ENCODE results near the gene CD3G.
"Not testable (repeated sequence)": the region's sequence is repeated elsewhere in the genome, so short reads cannot be mapped to it uniquely, and the experiment has no call there.

CD3G gene

DNA sequence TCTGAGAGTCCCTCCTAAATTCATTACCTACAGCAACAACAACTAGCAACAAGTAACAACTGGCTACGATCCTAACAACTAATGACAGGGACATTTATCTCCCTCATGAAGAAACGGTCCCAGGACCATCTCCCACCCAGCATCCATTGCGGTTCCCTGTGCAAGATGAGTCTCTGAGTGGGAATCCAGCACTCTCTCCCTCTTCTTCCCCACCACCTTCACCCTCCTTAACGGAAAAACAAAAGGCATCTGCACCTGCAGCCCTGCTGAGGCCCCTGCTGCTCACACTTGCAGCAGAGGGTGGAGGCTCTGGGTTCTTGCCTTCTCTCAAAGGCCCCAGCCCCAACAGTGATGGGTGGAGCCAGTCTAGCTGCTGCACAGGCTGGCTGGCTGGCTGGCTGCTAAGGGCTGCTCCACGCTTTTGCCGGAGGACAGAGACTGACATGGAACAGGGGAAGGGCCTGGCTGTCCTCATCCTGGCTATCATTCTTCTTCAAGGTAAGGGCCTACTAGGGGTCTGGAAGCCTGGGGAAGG lies at the start of gene CD3G:
TSS of gene CD3G (plus strand) at position 364 of the 535 bp plus-strand sequence. CDS start at position 444, 80 bp downstream.
- DNase-seq (ENCODE audit: low read depth in 2 of 2) = peak in 1 of 2 experiments; percentile 61

DNA sequence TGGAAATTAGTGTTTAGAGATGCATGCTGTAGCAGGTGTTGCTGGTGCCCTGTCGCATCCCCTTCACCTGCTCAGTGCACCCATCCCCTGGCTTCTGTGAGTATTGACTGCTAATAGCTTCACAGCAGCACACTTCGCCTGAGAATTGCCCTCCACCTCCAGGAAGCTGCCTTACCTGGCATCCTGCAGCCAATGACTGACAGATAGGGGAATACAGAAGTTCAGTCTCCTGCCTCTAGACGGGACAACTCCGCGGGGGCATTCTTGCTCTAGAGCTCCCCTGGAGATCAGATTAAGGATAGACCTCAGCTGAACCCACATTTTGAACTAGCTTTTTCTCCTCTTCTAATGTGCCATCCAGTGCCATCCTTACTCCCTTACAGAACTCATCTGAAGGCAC lies 48.9 kb upstream of the CD3G start:
- no peak for DNase-seq (ENCODE audit: low read depth in 2 of 2)

DNA sequence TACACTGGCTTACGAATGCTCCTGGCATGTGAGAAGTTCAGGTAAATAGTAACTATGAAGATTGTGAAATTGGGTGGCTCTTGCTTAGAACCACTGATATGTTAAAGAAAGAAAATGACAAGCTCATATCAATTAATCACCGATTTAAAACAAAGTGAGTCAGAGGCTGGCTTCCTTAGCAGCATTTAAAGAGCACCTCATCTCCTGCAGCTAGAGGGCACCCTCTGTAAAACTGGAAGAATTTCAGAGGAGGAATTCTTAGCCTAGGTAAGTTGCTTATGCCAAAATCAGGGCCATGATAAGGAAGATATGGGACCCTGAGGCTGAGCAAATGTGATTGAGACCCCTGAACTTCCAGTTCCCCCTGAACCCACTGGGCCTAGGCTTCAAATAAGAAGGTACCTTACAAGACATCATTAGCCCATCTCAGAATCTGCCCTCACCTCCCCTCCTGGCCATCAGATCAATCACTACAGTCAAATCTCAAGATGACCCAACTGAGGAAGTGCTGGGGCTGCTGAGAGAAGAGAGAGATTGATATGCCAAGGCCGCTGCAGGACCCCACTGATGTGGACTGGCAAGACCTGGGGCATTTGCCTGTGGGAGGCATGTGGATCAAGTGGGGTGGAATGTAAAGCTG lies 48.2 kb upstream of the CD3G start:
- no peak for DNase-seq (ENCODE audit: low read depth in 2 of 2)

DNA sequence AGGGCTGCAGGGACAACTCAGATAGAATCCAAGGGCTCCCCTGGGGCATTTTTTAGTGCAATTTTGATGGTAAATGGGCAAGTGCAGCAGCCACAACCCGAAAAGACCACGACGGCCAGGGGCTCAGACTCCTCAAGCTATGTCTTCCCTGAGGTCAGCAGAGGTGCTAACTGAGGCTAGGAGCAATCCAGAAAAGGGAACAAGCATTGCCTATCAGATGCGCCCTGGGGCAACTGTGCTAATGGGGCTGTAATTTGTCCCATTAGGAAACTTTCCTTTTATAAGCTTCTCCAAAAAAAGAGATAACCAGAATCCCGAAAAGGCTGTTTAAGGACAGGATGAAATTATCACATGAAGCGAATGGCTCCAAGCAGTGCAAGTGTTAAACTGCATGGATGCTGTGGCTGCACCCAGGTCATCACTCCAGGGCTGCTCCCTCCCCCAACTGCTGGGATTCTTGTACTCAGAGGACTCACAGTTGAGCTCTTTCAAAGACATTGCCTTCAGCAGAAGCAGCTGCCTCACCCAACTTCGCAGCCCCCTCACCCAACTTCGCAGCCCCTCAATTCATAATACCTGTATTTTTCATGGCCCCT lies 42.4 kb upstream of the CD3G start:
- no peak for DNase-seq (ENCODE audit: low read depth in 2 of 2)

DNA sequence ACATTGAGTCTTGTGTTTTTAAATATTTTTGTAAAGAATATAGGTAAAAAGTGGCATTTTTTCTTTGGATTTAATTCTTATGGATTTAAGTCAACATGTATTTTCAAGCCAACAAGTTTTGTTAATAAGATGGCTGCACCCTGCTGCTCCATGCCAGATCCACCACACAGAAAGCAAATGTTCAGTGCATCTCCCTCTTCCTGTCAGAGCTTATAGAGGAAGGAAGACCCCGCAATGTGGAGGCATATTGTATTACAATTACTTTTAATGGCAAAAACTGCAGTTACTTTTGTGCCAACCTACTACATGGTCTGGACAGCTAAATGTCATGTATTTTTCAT lies 39.9 kb upstream of the CD3G start:
- no peak for DNase-seq (ENCODE audit: low read depth in 2 of 2)

DNA sequence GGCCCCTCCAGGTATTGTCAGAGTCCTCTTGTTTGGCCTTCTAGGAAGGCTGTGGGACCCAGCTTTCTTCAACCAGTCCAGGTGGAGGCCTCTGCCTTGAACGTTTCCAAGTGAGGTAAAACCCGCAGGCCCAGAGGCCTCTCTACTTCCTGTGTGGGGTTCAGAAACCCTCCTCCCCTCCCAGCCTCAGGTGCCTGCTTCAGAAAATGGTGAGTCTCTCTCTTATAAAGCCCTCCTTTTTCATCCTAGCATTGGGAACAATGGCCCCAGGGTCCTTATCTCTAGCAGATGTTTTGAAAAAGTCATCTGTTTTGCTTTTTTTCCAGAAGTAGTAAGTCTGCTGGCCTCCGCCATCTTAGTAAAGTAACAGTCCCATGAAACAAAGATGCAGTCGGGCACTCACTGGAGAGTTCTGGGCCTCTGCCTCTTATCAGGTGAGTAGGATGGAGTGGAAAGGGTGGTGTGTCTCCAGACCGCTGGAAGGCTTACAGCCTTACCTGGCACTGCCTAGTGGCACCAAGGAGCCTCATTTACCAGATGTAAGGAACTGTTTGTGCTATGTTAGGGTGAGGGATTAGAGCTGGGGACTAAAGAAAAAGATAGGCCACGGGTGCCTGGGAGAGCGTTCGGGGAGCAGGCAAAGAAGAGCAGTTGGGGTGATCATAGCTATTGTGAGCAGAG lies 39.4 kb upstream of the CD3G start, which contains the start of gene CD3E:
TSS of gene CD3E (plus strand) at position 163 of the 681 bp plus-strand sequence. CDS start at position 386, 223 bp downstream.
- DNase-seq (ENCODE audit: low read depth in 2 of 2) = peak; percentile 55 to 59

DNA sequence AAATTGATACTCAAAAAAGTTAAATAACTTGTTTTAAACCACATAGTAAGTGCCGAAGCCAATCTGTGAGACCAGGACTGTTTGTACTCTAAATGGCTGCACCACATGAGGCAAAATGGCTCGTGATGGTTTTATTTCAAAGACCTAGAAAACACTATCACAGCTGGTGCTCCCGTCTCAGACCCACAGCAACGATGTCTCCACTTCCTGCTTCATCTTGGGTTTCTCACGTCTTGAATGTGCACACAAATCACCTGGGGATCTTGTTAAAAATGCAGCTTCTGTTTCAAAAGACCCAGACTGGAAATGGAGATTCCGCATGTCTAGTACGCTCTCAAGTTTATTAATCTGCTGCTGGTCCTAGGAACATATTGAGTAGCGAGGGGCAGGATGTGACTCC lies 38.4 kb upstream of the CD3G start:
- no peak for DNase-seq (ENCODE audit: low read depth in 2 of 2)

DNA sequence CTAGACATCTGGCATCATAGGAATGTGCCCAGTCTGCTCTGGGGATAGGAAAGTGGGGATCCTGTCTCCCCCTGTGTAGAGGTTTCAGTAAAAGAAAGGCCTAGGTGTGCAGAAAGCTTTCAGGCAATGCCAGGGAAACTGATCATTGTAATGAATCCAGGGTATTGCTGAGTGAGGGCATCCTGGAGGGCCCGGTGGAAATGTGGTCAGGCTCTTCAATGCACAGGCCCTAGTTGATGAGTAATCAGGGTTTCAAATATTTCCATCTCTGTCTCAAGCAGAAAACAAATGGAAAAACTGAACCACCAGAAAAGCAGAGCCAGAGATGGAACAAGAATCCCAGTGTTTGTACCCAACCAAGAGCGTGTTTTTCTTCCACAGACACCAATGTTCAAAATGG lies 37.6 kb upstream of the CD3G start:
- peak in 1 of 2 experiments; percentile 47 for DNase-seq (ENCODE audit: low read depth in 2 of 2)

DNA sequence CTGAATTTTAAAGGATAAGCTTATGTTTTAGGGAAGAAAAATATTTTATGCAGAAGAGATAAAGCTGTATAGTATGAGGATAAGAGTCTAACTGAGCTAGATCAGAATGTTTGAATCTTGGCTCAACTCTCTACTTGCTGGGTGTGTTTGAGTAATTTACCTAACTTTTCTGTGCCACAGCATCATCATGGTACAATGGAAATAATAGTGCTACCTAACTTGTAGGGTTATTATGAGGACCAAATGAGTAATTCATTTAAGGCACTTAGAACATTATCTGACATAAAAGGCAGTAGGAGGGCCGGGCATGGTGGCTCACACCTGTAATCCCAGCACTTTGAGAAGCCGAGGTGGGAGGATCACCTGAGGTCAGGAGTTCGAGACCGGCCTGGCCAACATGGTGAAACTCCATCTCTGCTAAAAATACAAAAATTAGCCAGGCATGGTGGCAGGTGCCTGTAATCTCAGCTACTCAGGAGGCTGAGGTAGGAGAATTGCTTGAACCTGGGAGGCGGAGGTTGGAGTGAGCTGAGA lies 35.1 kb upstream of the CD3G start:
- not testable (repeated sequence) for DNase-seq (ENCODE audit: low read depth in 2 of 2)

DNA sequence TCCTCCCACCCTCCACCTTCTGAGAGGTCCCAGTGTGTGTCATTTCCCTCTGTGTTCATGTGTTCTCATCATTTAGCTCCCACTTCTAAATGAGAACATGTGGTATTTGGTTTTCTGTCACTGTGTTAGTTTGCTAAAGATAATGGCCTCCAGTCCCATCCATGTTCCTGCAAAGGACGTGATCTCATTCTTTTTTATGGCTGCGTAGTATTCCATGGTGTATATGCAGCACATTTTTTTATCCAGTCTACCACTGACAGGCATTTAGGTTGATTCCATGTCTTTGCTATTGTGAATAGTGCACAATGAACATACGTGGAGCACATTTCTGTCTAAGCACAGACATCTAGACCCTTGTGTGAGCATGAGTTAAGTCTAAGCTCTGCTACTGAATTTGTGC lies 33.9 kb upstream of the CD3G start:
- no peak for DNase-seq (ENCODE audit: low read depth in 2 of 2)

DNA sequence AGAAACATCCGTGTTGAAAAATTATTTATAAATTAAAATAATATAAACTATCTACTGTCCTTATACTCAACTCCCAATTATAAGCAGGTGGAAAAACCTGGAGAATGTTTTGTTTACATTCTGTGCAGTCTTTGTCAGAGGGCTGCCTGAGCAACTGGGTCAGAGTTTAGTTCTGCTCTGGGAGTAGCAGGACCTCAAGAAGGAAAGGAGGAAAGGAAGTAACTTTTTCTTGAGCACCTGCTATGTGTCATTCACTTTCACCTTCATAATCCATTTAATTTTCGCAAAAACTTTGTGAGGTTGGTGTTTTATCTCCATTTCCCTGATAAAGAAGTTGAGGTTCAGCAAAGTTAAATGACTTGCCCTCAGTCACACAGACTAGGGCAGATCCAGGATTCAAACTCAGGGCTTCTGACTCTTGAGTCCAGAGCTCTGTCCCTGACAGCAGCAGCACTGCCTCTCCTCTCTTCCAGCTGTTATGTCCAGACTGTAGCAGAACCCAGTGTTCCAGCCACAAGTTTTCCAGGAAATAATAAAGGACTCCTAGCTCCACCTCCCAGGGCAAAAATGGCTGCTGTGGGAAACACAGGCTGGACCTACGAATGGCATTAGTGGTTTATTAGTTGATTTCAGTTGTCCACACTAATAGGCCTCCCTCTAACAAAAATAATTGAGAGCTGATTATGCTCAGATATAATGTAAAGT lies 33.2 kb upstream of the CD3G start:
- DNase-seq (ENCODE audit: low read depth in 2 of 2) = no peak

DNA sequence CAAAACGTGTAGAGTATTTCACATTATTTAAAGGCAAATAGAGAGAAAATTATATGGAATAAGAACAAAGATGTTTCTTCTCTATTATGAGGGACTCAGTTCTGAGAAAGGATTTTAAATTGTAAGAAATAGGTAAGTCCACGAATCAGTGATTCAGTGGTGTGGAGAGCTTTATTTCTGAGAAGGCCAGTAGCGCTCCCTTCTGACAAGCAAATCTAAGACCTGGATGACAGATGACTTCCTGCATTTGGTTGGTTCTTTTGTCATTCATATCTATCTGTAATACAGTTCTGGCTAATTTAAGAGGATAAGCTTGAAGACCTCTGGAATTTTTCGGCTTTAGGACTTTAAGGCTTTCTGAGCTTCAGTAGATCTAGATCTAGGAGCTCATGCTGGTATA lies 32.6 kb upstream of the CD3G start:
- no peak for DNase-seq (ENCODE audit: low read depth in 2 of 2)

DNA sequence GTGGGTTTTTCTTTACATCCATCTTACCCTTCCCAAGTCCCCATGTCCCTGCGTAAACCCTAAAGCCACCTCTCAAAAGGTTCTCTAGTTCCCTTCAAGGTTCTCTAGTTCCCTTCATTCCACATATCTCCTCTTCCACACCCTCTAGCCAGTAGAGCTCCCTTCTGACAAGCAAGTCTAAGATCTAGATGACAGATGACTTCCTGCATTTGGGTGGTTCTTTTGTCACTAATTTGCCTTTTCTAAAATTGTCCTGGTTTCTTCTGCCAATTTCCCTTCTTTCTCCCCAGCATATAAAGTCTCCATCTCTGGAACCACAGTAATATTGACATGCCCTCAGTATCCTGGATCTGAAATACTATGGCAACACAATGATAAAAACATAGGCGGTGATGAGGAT lies 31.8 kb upstream of the CD3G start:
- DNase-seq (ENCODE audit: low read depth in 2 of 2) = no peak

DNA sequence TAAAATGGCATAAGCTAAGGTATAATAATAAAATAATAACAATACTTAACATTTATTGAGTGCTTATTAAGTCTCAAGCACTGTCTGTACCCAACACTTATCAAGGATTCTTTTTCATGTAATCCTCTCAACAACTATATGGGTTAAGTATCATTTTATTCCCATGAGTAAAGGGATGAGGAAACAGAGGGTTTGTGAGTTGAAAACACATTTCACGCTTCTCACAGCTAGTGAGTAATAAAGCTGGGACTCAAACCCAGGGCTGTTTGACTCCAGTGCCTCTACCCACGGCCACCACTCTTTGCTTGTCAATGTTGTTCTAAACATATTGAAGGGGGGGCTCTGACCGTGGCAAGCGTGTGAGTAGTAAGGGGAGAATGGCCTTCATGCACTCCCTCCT lies 30.9 kb upstream of the CD3G start:
- no peak for DNase-seq (ENCODE audit: low read depth in 2 of 2)

DNA sequence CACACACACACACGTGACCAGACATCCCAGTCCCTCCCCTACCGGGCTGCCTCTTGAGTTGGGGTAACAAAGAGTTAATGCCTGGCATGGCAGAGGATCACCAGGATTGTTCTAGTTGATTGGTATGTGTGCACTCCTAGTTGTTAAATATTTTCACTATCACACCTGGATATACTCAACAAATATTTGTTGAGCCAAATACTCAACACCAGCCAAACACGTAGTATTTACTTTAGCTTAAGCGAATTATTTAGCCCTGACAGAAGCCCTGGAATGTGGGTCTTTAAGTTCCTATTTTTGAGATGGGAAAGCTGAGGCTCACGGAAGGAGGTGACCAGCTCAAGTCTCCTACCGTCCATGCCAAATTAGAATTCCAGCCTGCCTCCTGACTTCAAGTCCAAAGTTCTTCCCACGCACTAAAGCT lies 29.1 kb upstream of the CD3G start:
- DNase-seq (ENCODE audit: low read depth in 2 of 2) = no peak

DNA sequence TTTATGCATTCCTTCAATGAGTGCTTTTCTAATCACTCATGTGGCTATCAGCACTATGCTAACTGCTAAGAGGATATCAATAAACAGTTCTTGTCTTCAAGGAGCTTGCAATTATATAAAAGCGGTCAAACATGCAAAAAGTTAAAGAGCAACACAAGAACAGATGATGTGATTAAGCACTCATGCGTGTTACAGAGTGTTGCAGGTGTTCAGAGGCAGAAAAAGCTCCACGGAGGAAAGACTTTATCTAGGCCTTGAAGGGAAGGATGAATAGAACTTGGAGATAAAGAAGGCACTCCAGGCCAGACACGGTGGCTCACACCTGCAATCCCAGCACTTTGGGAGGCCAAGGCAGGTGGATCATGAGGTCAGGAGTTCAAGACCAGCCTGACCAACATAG lies 26.0 kb upstream of the CD3G start:
- no peak for DNase-seq (ENCODE audit: low read depth in 2 of 2)

DNA sequence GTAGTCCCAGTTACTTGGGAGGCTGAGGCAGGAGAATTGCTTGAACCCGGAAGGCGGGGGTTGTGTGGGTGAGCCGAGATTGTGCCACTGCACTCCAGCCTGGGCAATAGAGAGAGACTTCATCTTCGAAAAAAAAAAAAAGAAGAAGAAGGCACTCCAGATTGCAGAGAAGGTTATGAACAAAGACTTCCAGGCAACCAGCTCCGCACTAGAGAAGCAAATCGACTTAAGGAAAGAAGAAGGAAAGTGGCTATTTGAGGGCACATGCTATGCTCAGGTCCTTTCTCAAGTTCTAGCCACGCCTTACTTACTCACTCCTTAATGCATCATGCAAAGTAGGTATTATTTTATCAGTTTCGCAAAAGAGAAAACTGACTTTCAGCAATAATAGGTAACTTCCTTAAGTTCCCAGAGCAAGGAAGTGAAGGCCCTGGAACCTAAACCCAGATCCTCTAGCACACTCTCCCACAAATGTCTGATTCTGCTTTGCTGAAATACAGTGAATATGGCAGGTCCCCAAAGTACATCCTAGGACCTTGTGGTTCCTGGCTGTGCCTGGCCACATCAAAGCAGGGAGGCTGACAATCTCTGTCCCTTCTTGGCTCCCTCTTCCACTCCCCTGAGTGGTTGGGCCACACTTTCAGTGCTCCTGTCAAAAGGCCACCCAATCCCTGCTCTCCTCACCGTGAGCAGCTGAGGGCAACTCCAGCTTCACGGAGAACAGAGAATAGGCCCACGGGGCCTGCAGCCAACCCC lies 25.4 kb upstream of the CD3G start:
- no peak for DNase-seq (ENCODE audit: low read depth in 2 of 2)

DNA sequence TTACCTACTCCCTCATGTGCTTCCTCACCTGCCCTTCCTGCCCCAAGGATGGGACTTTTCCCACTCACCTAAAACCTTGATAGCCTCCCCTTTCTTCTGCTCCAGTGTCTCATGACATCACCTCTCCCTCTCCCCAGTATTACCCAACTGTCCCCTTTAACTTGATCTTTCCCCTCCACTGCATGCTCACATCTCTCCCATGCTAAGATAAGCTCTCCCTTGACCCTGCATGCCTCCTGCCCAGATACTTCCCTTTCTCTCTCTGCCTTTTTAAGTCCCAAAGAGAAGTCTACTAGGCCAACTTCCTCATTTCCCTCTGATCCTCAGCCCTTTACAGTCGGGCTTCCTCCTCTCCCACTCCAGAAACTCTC lies 24.8 kb upstream of the CD3G start:
- no peak for DNase-seq (ENCODE audit: low read depth in 2 of 2)

DNA sequence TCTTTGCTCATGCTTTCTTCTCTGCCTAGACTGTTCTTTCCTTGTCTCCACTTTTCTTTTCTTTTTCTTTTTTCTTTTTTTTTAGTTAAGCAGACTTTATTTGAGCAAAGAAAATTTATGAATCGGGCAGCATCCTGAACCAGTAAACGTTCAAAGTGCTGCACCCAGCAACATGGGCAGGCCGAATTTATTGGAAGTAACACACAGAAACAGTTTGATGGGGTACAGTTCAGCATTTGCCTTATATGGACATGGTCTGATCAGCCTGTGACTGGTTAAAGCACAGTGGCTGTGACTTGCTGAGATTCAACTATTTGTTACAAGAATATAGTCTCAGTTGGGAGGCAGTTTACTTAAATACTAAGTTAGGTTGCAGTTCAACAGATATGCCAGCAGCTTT lies 23.6 kb upstream of the CD3G start:
- DNase-seq (ENCODE audit: low read depth in 2 of 2) = no peak

DNA sequence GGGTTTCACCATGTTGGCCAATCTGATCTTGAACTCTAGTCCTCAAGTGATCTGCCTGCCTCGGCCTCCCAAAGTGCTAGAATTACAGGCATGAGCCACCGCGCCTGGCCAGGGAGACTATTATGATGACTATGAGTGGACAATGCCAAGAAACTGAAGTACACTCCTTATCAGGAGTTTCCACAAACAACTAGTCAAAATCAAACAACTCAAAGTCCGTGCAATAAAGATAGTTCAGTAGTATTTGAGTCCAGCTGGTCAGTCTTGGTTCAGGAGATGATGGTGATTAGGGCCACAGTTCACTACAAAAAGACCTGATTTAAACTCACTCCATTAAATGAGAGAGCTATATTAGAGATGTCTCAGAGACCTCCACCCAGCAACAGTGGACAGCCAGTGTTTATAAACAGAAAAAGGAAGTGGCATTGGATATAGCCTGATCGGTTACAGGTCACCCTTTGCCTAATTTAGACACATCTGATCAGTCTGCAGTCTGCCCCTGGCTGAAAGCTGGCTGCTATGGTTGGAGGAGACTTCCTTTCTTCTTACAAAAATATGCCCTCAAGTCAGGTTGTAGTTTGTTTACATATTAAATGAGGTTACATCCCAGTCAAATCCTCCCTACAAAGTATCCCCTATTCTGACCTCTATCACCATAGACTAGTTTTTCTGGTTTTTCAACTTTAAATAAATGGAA lies 22.6 kb upstream of the CD3G start:
- DNase-seq (ENCODE audit: low read depth in 2 of 2) = no peak

DNA sequence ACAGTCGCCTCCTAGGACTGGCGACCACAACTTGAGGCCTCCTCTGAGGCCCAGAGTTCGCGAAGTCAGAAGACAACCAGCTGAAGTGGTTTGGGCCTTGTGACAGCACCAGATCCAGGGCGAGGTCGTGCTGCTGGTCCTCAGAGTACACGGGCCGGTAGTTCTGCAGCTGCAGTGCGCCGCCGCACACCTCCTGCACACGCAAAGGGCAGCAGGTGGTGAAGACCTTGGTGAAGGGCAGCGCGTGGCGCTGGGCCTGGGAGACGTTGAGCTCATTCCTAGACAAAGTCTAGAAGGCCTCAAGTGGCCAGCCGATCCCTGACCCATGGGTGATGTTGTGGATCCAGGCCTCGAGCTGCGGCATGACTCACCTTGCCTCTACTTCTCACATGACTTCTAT lies 21.4 kb upstream of the CD3G start:
- DNase-seq (ENCODE audit: low read depth in 2 of 2) = no peak
